AG04449 (cell line): Measurements from ENCODE around the gene UCKL1.

ENCODE experiments used
- CTCF ChIA-PET: fragments of 350-600 bp; formaldehyde crosslinking; extraction: SDS; loops from one replicate; lab custom pipeline; 2021; ENCODE audit warnings: antibody characterized with exemption; lab: Yijun Ruan, JAX
- POLR2A ChIA-PET: fragments of 400-600, 350-600 bp; formaldehyde crosslinking; extraction: SDS; loops from one replicate; lab custom pipeline; 2020; ENCODE audit warnings: antibody characterized with exemption, inconsistent platforms; lab: Yijun Ruan, JAX
- DNase-seq: peaks from one replicate; pipeline ENCODE4 v3.0.0-alpha.2; 2010; ENCODE audit warnings: low read depth, low spot score
- H3K4me3 ChIP-seq: 2 replicates; pipeline ENCODE4 v1.5.1; 2011; ENCODE audit warnings: low read depth, mild to moderate bottlenecking, control low read depth, low read length
- TF ChIP-seq, protein P1 (sequence below): IDR thresholded peaks from one replicate; pipeline ENCODE4 v1.5.1; 2011; ENCODE audit warnings: mild to moderate bottlenecking, moderate library complexity, low read length, control low read depth, inconsistent platforms; ENCODE audit not compliant: insufficient read depth; ENCODE audit errors: missing control alignments

Gene UCKL1

DNA sequence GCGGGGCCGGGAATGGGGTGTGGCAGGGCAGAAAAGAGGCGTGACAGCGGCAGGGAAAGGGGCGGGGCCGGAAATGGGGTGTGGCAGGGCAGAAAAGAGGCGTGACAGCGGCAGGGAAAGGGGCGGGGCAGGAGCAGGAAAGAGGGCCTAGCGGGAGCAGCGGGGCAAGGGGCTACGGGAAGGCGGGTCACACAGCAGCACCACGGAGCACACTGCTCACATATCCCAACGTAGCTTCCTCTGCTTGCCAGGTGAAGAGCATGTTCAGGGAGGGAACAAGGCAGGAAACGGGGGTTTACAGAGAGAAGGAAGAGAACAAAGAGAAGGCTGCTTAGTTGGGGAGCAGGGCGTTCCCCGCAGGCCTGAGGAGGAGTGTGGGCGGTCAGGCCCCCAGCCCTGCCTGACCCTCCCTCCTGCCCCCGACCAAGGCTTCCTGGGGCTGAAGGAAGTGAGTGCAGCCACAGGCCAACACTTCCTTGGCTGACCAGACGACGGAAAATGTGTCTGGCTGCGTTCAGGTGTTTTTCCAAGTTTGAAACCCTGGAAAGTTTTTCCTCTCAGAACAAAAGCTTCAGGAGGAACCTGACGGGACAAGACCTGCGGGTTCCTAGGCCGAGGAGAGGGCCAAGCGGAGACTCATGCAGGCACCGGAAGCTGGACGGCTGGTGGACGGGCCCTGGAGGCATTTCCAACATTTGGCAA lies 13.8 kb downstream of the UCKL1 start:
- no peak overlapping the region for H3K4me3 ChIP-seq
- ChIA-PET CTCF (no interaction called here), POLR2A (no interaction called here)
- TF ChIP-seq, protein P1, sequence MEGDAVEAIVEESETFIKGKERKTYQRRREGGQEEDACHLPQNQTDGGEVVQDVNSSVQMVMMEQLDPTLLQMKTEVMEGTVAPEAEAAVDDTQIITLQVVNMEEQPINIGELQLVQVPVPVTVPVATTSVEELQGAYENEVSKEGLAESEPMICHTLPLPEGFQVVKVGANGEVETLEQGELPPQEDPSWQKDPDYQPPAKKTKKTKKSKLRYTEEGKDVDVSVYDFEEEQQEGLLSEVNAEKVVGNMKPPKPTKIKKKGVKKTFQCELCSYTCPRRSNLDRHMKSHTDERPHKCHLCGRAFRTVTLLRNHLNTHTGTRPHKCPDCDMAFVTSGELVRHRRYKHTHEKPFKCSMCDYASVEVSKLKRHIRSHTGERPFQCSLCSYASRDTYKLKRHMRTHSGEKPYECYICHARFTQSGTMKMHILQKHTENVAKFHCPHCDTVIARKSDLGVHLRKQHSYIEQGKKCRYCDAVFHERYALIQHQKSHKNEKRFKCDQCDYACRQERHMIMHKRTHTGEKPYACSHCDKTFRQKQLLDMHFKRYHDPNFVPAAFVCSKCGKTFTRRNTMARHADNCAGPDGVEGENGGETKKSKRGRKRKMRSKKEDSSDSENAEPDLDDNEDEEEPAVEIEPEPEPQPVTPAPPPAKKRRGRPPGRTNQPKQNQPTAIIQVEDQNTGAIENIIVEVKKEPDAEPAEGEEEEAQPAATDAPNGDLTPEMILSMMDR = no peak
- DNase-seq = no peak

DNA sequence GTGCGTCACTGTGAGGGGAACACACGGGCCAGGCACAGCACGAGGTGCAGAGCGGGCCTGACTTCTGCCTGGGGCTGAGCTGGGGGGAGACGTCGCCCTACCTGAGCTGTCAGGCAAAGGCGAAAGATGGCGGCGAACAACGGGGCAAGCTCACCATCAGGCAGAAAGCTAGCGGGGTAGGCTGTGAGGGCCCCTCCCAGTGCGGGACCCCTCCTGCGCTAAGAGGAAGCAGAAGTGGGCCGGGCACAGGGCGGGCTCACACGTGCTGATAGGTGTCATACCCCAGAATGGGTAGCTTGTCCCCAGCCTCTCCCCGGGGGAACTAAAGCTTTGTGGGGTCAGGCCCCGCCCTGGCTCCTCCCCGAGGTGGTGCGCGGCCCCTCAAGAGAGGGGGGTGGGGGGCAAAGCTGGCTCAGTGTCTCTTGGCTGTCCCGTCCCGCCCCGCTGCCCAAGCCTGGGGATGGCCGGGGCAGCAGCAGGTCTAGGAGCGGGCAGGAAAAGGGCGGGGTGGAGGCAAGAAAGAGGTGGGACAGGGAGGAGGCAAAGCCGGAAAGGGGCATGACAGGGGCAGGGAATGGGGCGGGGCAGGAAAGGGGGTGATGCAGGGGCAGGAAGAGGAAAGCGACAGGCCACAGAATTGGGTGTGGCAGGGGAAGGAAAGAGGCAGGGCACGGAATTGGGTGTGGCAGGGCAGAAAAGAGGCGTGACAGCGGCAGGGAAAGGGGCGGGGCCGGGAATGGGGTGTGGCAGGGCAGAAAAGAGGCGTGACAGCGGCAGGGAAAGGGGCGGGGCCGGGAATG lies 14.7 kb downstream of the UCKL1 start:
- ChIA-PET CTCF (no interaction called here), POLR2A (no interaction called here)
- no peak for DNase-seq
- TF ChIP-seq, protein P1 = no peak
- H3K4me3 ChIP-seq = no peak overlapping the region

DNA sequence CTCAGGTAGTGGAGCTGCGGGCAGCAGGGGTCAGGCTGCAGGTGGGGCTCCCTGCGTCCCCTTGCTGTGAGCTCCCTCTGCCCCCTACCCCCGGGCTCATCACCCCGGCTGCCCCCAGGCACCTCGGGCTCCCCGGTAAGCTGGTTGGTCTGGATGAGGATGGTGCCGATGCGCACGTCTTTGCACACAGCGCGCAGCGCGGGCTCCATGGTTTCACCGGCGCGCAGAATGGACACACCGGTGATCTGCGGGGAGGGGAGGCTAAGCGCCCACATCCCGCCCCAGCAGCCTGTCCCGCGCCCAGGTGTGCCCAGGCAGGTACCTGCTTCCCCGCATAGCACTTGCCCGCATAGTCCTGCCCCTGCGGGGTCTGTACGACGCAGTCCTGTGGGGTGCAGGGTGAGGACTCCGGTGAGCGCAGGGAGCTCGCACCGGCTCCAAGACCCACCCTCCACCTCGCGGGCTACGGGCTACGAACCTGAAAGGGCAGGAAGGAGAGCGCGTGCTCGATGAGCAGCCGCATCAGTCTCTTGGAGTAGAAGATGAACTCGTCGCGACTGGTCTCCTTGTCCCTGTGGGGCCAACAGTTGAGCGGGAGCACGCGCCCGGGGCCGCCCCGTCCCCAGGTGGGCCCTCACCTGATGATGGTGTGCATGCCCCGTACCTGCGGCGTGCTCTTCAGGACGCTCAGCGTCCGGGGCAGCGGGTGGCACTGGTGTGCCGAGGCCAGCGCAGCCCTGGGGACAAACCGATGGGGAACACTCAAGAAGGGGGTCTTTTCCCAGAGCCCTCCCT lies 15.5 kb downstream of the UCKL1 start:
- TF ChIP-seq, protein P1 = no peak
- no peak for DNase-seq
- ChIA-PET CTCF (no interaction called here), POLR2A (no interaction called here)
- no peak overlapping the region for H3K4me3 ChIP-seq

- no peak for DNase-seq
- TF ChIP-seq, protein P1 = no peak
- POLR2A ChIA-PET = no interaction called here
- no peak overlapping the region for H3K4me3 ChIP-seq
- CTCF ChIA-PET = no interaction called here
These were observed 16.1 kb downstream of the UCKL1 start for GRCh38 chr20:63940071-63940471.

GRCh38 chr20:63939061-63939935 lies 16.9 kb downstream of the UCKL1 start:
- H3K4me3 ChIP-seq = no peak overlapping the region
- TF ChIP-seq, protein P1 = no peak
- DNase-seq = no peak
- ChIA-PET CTCF (no interaction called here), POLR2A (no interaction called here)
